Uterus (tissue), 4 donors: ENCODE results near the gene CHTOP. TPM values are rescaled to one million over a fixed set of nuclear protein-coding genes. Genes with fewer than 3 reads are reported as not detected.
A peak's percentile ranks its signal among the peaks of the same experiment; 100 is the strongest.

Experiments used
- DNase-seq, 2 donors: peaks; one replicate each; pipeline ENCODE4 v3.0.0-alpha.2; 2019 to 2020
- H3K27ac ChIP-seq, 2 donors: fragments of 200-600 bp; sonication (generic); 1 replicate in 1 of 2; 2 replicates in 1 of 2; pipeline ENCODE4 v1.5.1; 2016 to 2018
- H3K27me3 ChIP-seq, 2 donors: fragments of 200-600 bp; sonication (generic); one replicate each; pipeline ENCODE4 v1.5.1; 2018 to 2019; ENCODE audit warnings: control low read depth in 1 of 2
- H3K36me3 ChIP-seq, 2 donors: fragments of 200-600 bp; sonication (generic); one replicate each; pipeline ENCODE4 v1.5.1; 2019; ENCODE audit warnings: control low read depth in 1 of 2
- H3K4me1 ChIP-seq, 2 donors: fragments of 200-600 bp; sonication (generic); one replicate each; pipeline ENCODE4 v1.5.1; 2018 to 2019; ENCODE audit warnings: control low read depth in 1 of 2
- H3K4me3 ChIP-seq, 2 donors: fragments of 200-600 bp; sonication (generic); 1 replicate in 1 of 2; 2 replicates in 1 of 2; pipeline ENCODE4 v1.5.1; 2018 to 2019; ENCODE audit warnings: mild to moderate bottlenecking in 1 of 2
- H3K9me3 ChIP-seq, 2 donors: fragments of 200-600 bp; sonication (generic); one replicate each; pipeline ENCODE4 v1.5.1; 2019; ENCODE audit warnings: control low read depth in 1 of 2
- CTCF ChIP-seq, 4 experiments: fragments of 200-600 bp in 2 of 4; fragments of 450-650 bp in 2 of 4; sonication (generic) in 2 of 4; IDR thresholded peaks; one replicate each; pipeline ENCODE4 v1.5.1; 2016 to 2019; ENCODE audit warnings: antibody characterized with exemption in 4 of 4, mild to moderate bottlenecking in 2 of 4, moderate library complexity in 1 of 4
- POLR2A ChIP-seq, 2 donors: fragments of 450-650 bp; IDR thresholded peaks; one replicate each; pipeline ENCODE4 v1.6.1; 2016; ENCODE audit warnings: antibody characterized with exemption in 2 of 2, mild to moderate bottlenecking in 1 of 2, moderate library complexity in 1 of 2
- intact Hi-C: fragments of 100-400 bp; cut with DNase I; formaldehyde crosslinking; loops from one replicate; pipeline ENCODE4 v1.15.1; 2023; ENCODE audit warnings: low total_unique reads
- total RNA-seq, 4 donors: library from RNA; depleted of rRNA in 3 of 4; stranded (reverse); fragments of >200 nt in 3 of 4; gene quantifications; one replicate each; pipeline versions ENCODE4 v1.1.0 to v1.2.4, GENCODE V29; 2014 to 2023
- donor health status: DM: yes; HTN: yes; CAD: no.

CHTOP gene
- total RNA-seq, 4 donors from 2014 or later, result 43.8 to 91.0 (median 70.8) TPM

- TF ChIP-seq POLR2A (IDR thresholded peaks at IDR 0.05), result no peak
- Histone ChIP-seq H3K4me3 (no peak overlapping the region), H3K27ac (no peak overlapping the region), H3K27me3 (no peaks in the 10 kb centered on the region), H3K4me1 (peaks cover 0 to 3% of the 10 kb centered on the region in 2 donors), H3K9me3 (no peaks in the 10 kb centered on the region), H3K36me3 (no peaks in the 10 kb centered on the region)
- intact Hi-C loops, result no loop called here
- no peak for DNase-seq
Observed at GRCh38 chr1:153602749-153603148, 31.1 kb upstream of the CHTOP start.

GRCh38 chr1:153606194-153606593 lies 27.7 kb upstream of the CHTOP start:
- Histone ChIP-seq H3K9me3 (no peaks in the 10 kb centered on the region), H3K36me3 (no peaks in the 10 kb centered on the region), H3K4me1 (peaks cover 8 to 12% of the 10 kb centered on the region in 2 donors), H3K27ac (no peak overlapping the region), H3K4me3 (no peak overlapping the region), H3K27me3 (no peaks in the 10 kb centered on the region)
- intact Hi-C loops, result no loop called here
- DNase-seq, result no peak
- TF ChIP-seq POLR2A (IDR thresholded peaks at IDR 0.05), result no peak
- TF ChIP-seq CTCF (IDR thresholded peaks at IDR 0.05), result no peak

GRCh38 chr1:153607381-153607780 lies 26.5 kb upstream of the CHTOP start:
- H3K27ac ChIP-seq, result peak overlapping the region; percentile 90 to 94
- TF ChIP-seq CTCF (IDR thresholded peaks at IDR 0.05) (no peak), POLR2A (IDR thresholded peaks at IDR 0.05) (no peak)
- no peaks in the 10 kb centered on the region for H3K9me3 ChIP-seq
- intact Hi-C loops, result no loop called here
- H3K4me3 ChIP-seq, result no peak overlapping the region
- H3K27me3 ChIP-seq, result no peaks in the 10 kb centered on the region
- H3K4me1 ChIP-seq, result peaks cover 8 to 12% of the 10 kb centered on the region in 2 donors
- no peaks in the 10 kb centered on the region for H3K36me3 ChIP-seq
- no peak for DNase-seq

- Histone ChIP-seq H3K27me3 (no peaks in the 10 kb centered on the region), H3K9me3 (no peaks in the 10 kb centered on the region), H3K27ac (peak overlapping the region; percentile 90 to 94), H3K4me3 (peak overlapping the region; percentile 24 to 28), H3K4me1 (peaks cover 8 to 12% of the 10 kb centered on the region in 2 donors), H3K36me3 (no peaks in the 10 kb centered on the region)
- TF ChIP-seq POLR2A (IDR thresholded peaks at IDR 0.05) (no peak), CTCF (IDR thresholded peaks at IDR 0.05) (no peak)
- DNase-seq, result no peak
- intact Hi-C loops, result no loop called here
Observed at GRCh38 chr1:153608089-153608682, 25.7 kb upstream of the CHTOP start.

DNA sequence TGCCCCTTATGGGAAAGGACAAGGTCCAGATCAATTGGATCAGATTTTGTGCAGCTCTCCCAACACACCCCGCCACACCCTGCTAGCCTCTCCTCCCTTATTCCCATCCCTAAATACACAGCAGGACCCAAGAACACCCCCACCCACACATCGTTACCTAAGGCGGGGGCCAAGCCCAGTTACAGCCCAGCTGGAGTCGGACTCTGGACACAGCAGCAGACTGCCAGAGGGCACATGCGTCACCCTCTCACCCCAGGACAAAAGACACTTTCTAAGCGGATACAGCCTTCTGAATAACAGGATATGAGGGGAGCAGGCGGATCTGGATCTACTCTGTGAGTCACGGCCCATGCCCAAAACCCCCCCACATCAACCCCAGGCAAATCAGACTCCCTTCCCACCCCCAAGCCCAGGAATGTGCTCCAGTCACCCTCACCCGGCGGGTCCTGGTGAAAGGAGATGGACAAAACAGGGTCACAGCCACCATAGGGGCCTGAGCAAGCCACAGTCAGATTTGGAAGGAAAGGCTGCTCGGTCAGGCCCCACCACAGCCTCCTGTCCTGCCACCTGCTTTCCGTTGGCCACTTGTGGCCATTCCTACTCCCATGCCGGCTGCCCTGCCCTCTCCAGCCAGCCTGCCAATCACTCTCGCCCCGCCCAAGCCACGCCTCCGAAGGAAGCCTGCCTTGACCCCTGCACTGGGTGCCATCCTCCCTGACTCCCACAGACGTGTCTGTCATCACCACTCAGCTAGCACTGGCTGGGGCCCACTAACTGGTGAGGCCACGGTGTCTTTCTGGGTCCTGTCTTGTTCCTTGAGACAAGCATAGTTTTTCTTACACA lies 24.9 kb upstream of the CHTOP start:
- Histone ChIP-seq H3K4me3 (peak overlapping the region; percentile 24 to 28), H3K4me1 (peaks cover 8 to 12% of the 10 kb centered on the region in 2 donors), H3K36me3 (no peaks in the 10 kb centered on the region), H3K27ac (peak overlapping the region; percentile 90 to 94), H3K9me3 (no peaks in the 10 kb centered on the region), H3K27me3 (no peaks in the 10 kb centered on the region)
- intact Hi-C loops, result no loop called here
- DNase-seq, result peak; percentile 75 to 88
- TF ChIP-seq POLR2A (IDR thresholded peaks at IDR 0.05) (peak; percentile 61 to 79), CTCF (IDR thresholded peaks at IDR 0.05) (peak in 2 of 4 experiments; percentile 1 to 2)
